Neuronal stem cell (in vitro differentiated cells): ENCODE measurements around the gene CHEK2.
"Not testable (repeated sequence)": the region's sequence is repeated elsewhere in the genome, so short reads cannot be mapped to it uniquely, and the experiment has no call there.

Experiments used
- DNase-seq: peaks from one replicate; pipeline ENCODE4 v3.0.0-alpha.2; 2013; ENCODE audit warnings: low spot score
- H2AFZ ChIP-seq: one replicate; pipeline ENCODE4 v1.6.1; 2013; ENCODE audit warnings: mild to moderate bottlenecking, low read length, inconsistent platforms
- H2AK5ac ChIP-seq: 2 replicates; pipeline ENCODE4 v1.6.1; 2013; ENCODE audit warnings: low read depth, mild to moderate bottlenecking, inconsistent platforms, low read length, moderate library complexity, mixed read lengths
- H2BK120ac ChIP-seq: 2 replicates; pipeline ENCODE4 v1.6.1; 2013; ENCODE audit warnings: low read depth, mild to moderate bottlenecking, inconsistent platforms, low read length, moderate library complexity, mixed read lengths
- H2BK12ac ChIP-seq: one replicate; pipeline ENCODE4 v1.6.1; 2013; ENCODE audit warnings: low read length, inconsistent platforms
- H2BK15ac ChIP-seq: 2 replicates; pipeline ENCODE4 v1.6.1; 2013; ENCODE audit warnings: mild to moderate bottlenecking, low read length, inconsistent platforms, mixed read lengths
- H2BK5ac ChIP-seq: one replicate; pipeline ENCODE4 v1.6.1; 2013; ENCODE audit warnings: inconsistent platforms, mild to moderate bottlenecking, low read length, moderate library complexity
- H3K14ac ChIP-seq: one replicate; pipeline ENCODE4 v1.6.1; 2013; ENCODE audit warnings: low read length, inconsistent platforms
- H3K18ac ChIP-seq: 2 replicates; pipeline ENCODE4 v1.6.1; 2013; ENCODE audit warnings: low read length, inconsistent platforms
- H3K23ac ChIP-seq: 2 replicates; pipeline ENCODE4 v1.6.1; 2013; ENCODE audit warnings: low read depth, mild to moderate bottlenecking, mixed read lengths, low read length, inconsistent platforms; ENCODE audit not compliant: poor library complexity
- H3K27ac ChIP-seq: replicated peaks from 3 replicates; pipeline ENCODE4 v1.5.1; 2013; ENCODE audit warnings: low read length, inconsistent platforms
- H3K27me3 ChIP-seq, 3 experiments: 2 replicates each; pipeline ENCODE4 v1.6.1; 2013; ENCODE audit warnings: low read length in 3 of 3, mild to moderate bottlenecking in 2 of 3, inconsistent platforms in 1 of 3, low read depth in 1 of 3, mixed read lengths in 1 of 3, moderate library complexity in 1 of 3; ENCODE audit not compliant: control insufficient read depth in 3 of 3, insufficient read depth in 3 of 3
- H3K36me3 ChIP-seq, 2 donors: replicated peaks in 1 of 2; 2 replicates each; pipeline ENCODE4 v1.6.1; 2013; ENCODE audit warnings: low read length in 2 of 2; ENCODE audit not compliant: control insufficient read depth in 2 of 2, insufficient read depth in 2 of 2
- H3K4ac ChIP-seq: 2 replicates; pipeline ENCODE4 v1.6.1; 2013; ENCODE audit warnings: inconsistent platforms, mild to moderate bottlenecking, low read length, moderate library complexity
- H3K4me1 ChIP-seq, 2 donors: 1 replicate in 1 of 2; 2 replicates in 1 of 2; pipeline ENCODE4 v1.6.1; 2013; ENCODE audit warnings: low read length in 2 of 2, low read depth in 1 of 2; ENCODE audit not compliant: control insufficient read depth in 2 of 2, insufficient read depth in 1 of 2
- H3K4me2 ChIP-seq: one replicate; pipeline ENCODE4 v1.6.1; 2013; ENCODE audit warnings: mild to moderate bottlenecking, low read length, inconsistent platforms; ENCODE audit not compliant: insufficient read depth, poor library complexity, severe bottlenecking
- H3K4me3 ChIP-seq, 2 donors: 2 replicates each; pipeline ENCODE4 v1.5.1; 2013; ENCODE audit warnings: low read length in 2 of 2, mild to moderate bottlenecking in 2 of 2, inconsistent platforms in 1 of 2, moderate library complexity in 1 of 2
- H3K79me1 ChIP-seq: one replicate; pipeline ENCODE4 v1.6.1; 2013; ENCODE audit warnings: low read depth, mild to moderate bottlenecking, inconsistent platforms, low read length, moderate library complexity
- H3K9ac ChIP-seq: one replicate; pipeline ENCODE4 v1.6.1; 2013; ENCODE audit warnings: mild to moderate bottlenecking, low read depth, low read length, inconsistent platforms; ENCODE audit not compliant: poor library complexity
- H3K9me3 ChIP-seq, 2 donors: replicated peaks in 1 of 2; 2 replicates each; pipeline versions ENCODE3 to v1.6.1; 2013; ENCODE audit warnings: low read length in 2 of 2, mild to moderate bottlenecking in 2 of 2, inconsistent platforms in 1 of 2, low read depth in 1 of 2, mixed read lengths in 1 of 2, moderate library complexity in 1 of 2; ENCODE audit not compliant: control insufficient read depth in 2 of 2, insufficient read depth in 1 of 2
- H4K8ac ChIP-seq: one replicate; pipeline ENCODE4 v1.6.1; 2013; ENCODE audit warnings: low read depth, mild to moderate bottlenecking, inconsistent platforms, low read length, moderate library complexity
- H4K91ac ChIP-seq: one replicate; pipeline ENCODE4 v1.6.1; 2013; ENCODE audit warnings: low read length, low read depth, mild to moderate bottlenecking, inconsistent platforms; ENCODE audit not compliant: poor library complexity
- WGBS, 2 donors: extraction: QIAGEN DNeasy Blood & Tissue Kit; methylation state at CpG; one replicate each; pipeline ENCODE4 v1.1.7; 2013; ENCODE audit warnings: missing lambda C conversion rate in 2 of 2, mixed read lengths in 1 of 2; ENCODE audit not compliant: insufficient read length in 2 of 2, insufficient replicate concordance in 1 of 2; ENCODE audit errors: extremely low coverage in 2 of 2; 5-methylcytosine and 5-hydroxymethylcytosine counted together

CHEK2 gene

GRCh38 chr22:28761449-28761755 is 19.8 kb upstream of the CHEK2 start:
- H3K14ac ChIP-seq: no peak overlapping the region
- H4K8ac ChIP-seq: no peak overlapping the region
- H4K91ac ChIP-seq: no peak overlapping the region
- no peak overlapping the region for H2BK5ac ChIP-seq
- no peak overlapping the region for H3K27ac ChIP-seq
- WGBS, 2 donors: no CpG with 5 or more reads among the region's 10 CpGs
- H2BK15ac ChIP-seq: no peak overlapping the region
- no peak overlapping the region for H3K4ac ChIP-seq
- no peak overlapping the region for H2AFZ ChIP-seq
- H3K18ac ChIP-seq: no peak overlapping the region
- H3K23ac ChIP-seq: no peak overlapping the region
- H3K27me3 ChIP-seq: no peaks in the 10 kb centered on the region
- H2AK5ac ChIP-seq: no peak overlapping the region
- H3K36me3 ChIP-seq: peaks cover 0 to 3% of the 10 kb centered on the region in 2 donors
- no peak overlapping the region for H3K9ac ChIP-seq
- H3K4me2 ChIP-seq: no peak overlapping the region
- no peak for DNase-seq
- no peak overlapping the region for H3K4me3 ChIP-seq
- H2BK120ac ChIP-seq: no peak overlapping the region
- peaks cover 2% of the 10 kb centered on the region for H3K79me1 ChIP-seq
- peaks cover 0 to 6% of the 10 kb centered on the region in 2 donors for H3K9me3 ChIP-seq
- no peak overlapping the region for H2BK12ac ChIP-seq
- peaks cover 3 to 7% of the 10 kb centered on the region in 2 donors for H3K4me1 ChIP-seq

- H3K36me3 ChIP-seq: peaks cover 0 to 5% of the 10 kb centered on the region in 2 donors
- H3K4me1 ChIP-seq: peaks cover 3 to 7% of the 10 kb centered on the region in 2 donors
- H3K23ac ChIP-seq: no peak overlapping the region
- no peak overlapping the region for H4K8ac ChIP-seq
- no peak overlapping the region for H3K27ac ChIP-seq
- peak overlapping the region; percentile 80 for H2AFZ ChIP-seq
- H2AK5ac ChIP-seq: no peak overlapping the region
- H3K79me1 ChIP-seq: peaks cover 2% of the 10 kb centered on the region
- no peak overlapping the region for H4K91ac ChIP-seq
- no peaks in the 10 kb centered on the region for H3K27me3 ChIP-seq
- no CpG with 5 or more reads among the region's 3 CpGs for WGBS, 2 donors
- H2BK12ac ChIP-seq: no peak overlapping the region
- H2BK5ac ChIP-seq: no peak overlapping the region
- H3K4ac ChIP-seq: no peak overlapping the region
- no peak overlapping the region for H2BK120ac ChIP-seq
- H3K9me3 ChIP-seq: peaks cover 0 to 6% of the 10 kb centered on the region in 2 donors
- no peak overlapping the region for H3K9ac ChIP-seq
- no peak overlapping the region for H3K18ac ChIP-seq
- H3K4me2 ChIP-seq: no peak overlapping the region
- H3K14ac ChIP-seq: no peak overlapping the region
- H2BK15ac ChIP-seq: no peak overlapping the region
- DNase-seq: no peak
- no peak overlapping the region for H3K4me3 ChIP-seq
Measured at GRCh38 chr22:28759861-28760560, 18.4 kb upstream of the CHEK2 start.

GRCh38 chr22:28754512-28754911 is 12.9 kb upstream of the CHEK2 start:
- H3K9ac ChIP-seq, H2BK15ac ChIP-seq, H2BK5ac ChIP-seq, H3K14ac ChIP-seq, H2AFZ ChIP-seq, H2BK120ac ChIP-seq, H3K4ac ChIP-seq, H3K4me3 ChIP-seq, H3K18ac ChIP-seq, DNase-seq, H4K91ac ChIP-seq, H3K27ac ChIP-seq, H3K4me1 ChIP-seq, H3K9me3 ChIP-seq, H3K27me3 ChIP-seq, H2AK5ac ChIP-seq, H2BK12ac ChIP-seq, H3K23ac ChIP-seq, H3K4me2 ChIP-seq, H3K79me1 ChIP-seq, H4K8ac ChIP-seq: not testable (repeated sequence)
- H3K36me3 ChIP-seq: peaks cover 3 to 35% of the 10 kb centered on the region in 2 donors
- no CpG with 5 or more reads among the region's 3 CpGs for WGBS, 2 donors

GRCh38 chr22:28750471-28750881 is 8.9 kb upstream of the CHEK2 start:
- H3K9ac ChIP-seq: no peak overlapping the region
- no peak overlapping the region for H3K4me2 ChIP-seq
- H2BK15ac ChIP-seq: no peak overlapping the region
- no peak overlapping the region for H3K4ac ChIP-seq
- no peaks in the 10 kb centered on the region for H3K4me1 ChIP-seq
- no peak for DNase-seq
- H4K8ac ChIP-seq: no peak overlapping the region
- H3K4me3 ChIP-seq: no peak overlapping the region
- H3K23ac ChIP-seq: no peak overlapping the region
- H4K91ac ChIP-seq: no peak overlapping the region
- peaks cover 17 to 66% of the 10 kb centered on the region in 2 donors for H3K36me3 ChIP-seq
- no CpG with 5 or more reads among the region's 6 CpGs for WGBS, 2 donors
- H3K18ac ChIP-seq: no peak overlapping the region
- H3K79me1 ChIP-seq: no peaks in the 10 kb centered on the region
- no peak overlapping the region for H2BK12ac ChIP-seq
- H3K14ac ChIP-seq: no peak overlapping the region
- no peaks in the 10 kb centered on the region for H3K9me3 ChIP-seq
- H2BK5ac ChIP-seq: no peak overlapping the region
- H2BK120ac ChIP-seq: no peak overlapping the region
- H3K27me3 ChIP-seq: no peaks in the 10 kb centered on the region
- no peak overlapping the region for H3K27ac ChIP-seq
- no peak overlapping the region for H2AFZ ChIP-seq
- H2AK5ac ChIP-seq: no peak overlapping the region
